GM19238 (cell line): ENCODE results near the gene HIVEP3.

Source experiments
- DNase-seq: peaks from one replicate; pipeline ENCODE4 v3.0.0; 2011; ENCODE audit warnings: low spot score; ENCODE audit not compliant: insufficient read length

Gene HIVEP3

DNA sequence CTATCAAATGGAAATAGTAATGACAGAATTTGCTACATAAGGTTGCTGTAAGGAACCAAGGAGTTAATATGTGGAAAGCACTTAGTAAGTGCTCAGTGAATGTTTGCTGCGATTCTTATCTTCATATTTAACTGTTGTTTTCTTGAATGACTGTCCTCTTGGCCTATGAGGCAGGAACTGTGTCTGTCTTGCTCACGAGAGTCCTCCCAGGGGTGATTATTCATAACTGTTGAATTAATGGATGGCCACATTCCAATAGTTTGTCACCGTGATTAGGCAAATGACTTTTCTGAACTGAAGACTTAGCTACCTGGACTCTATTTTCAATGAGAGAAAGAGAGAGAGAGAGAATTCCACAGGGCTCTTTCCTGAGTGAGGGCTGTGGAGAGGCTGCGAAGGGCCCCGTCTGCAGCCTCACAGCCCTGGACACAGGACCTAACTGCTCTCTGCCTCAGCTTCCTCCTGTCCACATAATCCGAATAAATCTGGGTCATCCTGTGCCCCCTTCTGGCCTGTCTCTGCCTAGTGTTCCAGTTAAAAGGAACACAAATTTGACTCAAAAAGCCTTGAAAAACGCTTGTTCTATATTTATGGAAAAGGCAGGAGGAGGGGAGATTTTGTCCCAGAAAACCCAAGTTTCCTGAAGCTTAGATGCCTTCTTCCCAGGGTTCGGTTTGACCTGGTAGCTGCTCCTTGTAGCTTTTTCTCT, 442.7 kb downstream of the HIVEP3 start:
- DNase-seq: no peak

DNA sequence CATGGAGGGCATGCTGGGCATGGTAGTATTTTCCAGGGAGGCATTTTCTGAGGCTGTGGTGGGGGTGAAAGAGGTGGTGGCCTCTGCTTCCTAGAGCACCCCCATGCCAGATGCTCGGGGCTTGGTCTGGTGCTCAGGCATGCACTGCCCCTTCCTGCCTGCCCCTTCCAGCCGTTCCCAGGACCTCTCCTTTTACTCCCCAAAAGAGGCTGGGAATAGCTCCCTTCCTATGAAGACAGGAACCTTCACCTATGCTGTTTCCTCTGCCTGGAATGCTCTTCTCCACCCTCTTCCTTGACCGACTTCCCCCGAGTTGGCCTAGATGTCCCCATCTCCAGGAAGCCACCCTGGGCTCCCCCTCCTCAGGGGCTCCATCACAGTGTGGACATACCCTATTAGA, 443.4 kb downstream of the HIVEP3 start:
- no peak for DNase-seq

DNA sequence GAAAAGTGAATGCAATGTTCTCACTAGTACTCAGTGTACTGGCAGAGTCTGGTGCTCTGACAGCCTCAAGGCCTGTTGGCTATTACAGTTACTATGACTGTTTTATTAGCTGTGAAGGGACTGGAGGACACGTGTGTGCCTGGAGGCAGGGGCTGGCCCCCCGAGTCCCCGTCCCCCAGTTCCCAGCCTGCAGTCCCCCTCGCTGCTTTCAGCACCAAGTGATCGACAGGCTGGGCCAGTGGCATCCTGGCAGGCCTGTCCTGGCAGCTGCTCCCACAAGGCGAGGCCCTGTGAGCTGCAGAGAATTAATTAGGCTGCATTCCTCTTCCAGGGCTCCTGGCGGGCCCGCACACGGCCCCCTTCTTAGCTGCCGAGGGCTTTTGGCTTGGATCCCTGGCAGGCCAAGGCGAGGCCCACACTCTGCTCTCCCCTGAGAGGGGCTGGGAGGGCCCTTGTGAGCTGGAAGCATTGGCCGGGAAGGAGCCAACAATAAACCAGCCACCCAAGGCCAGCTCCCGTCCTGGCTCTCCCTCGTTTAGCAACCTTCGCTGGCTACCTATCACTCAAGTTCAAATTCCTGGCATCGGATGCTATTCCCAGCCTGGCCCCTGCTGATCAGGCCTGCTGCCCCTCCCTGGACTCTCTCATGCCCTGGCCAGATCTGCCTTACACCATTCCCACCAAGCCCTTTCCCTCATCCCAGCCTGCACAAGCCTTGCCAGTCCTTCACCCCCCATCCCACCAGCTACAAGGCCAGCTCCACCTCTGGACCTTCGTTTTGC, 444.0 kb downstream of the HIVEP3 start:
- DNase-seq: no peak

DNA sequence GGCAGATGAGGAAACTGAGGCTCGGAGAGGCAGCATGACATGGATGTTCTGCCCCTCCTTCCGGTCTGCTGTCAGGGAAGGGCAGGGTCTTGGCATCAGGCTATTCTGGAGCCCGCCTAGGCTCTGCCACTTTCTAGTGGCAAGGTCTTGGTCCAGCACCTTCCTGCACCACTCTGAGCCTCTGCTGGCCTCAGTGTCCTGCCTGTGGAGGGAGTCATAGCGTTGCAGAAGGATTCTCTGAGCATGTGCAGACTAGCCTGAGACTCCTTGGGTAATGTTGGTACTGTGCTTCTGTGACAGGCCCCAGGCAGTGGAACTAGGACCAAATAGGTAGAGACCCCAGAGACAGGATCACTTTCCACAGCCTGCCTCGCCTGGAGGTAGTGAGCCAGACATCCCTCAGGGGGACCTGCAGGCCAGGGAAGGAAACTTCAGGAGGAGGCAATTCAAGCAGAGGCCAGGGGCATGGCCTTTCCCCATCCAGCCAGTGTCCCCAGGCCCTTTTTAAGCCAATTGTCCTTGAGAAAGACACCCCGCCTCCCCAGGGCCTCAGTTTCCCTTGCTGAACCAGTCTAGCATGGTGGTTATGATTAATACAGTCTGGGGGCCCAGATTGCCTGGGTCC, 444.9 kb downstream of the HIVEP3 start:
- no peak for DNase-seq

DNA sequence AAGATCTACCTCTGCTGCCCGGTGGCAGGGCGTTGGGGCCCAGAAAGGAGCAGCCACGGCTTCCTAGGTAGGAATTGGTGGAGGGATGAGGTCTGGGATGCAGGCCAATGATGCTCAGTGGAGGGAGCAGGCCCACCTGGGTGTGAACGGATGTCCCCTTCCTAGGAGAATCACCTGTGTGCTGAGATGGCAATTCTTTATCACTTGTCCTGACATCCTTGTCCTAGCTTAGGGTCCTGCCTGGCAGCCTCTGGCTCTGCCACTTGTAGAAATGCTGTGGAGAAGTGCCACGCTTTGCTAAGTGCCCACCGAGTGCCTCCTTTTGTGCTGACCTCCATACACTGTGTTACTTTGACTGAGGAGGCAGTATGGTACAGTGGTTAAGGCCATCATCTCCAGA, 447.1 kb downstream of the HIVEP3 start:
- no peak for DNase-seq

DNA sequence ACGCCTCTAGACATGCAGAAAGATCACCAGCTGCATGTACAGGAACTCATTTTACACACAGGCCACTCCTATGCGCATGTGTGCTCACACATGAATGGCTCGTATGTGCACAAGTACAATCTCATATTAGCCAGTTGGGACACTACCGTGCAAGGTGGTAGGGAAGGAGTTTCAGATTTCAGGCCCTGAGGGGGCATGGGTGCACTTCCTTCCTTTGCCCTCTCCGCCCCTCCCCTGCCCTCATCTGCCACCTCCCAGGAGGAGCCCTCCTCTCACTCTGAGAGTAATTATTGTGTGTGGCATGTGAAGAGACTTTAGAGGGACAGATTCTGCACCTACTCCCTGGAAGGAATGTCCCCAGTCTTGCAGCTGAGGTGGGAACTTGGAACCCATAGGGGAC, 449.0 kb downstream of the HIVEP3 start:
- no peak for DNase-seq

DNA sequence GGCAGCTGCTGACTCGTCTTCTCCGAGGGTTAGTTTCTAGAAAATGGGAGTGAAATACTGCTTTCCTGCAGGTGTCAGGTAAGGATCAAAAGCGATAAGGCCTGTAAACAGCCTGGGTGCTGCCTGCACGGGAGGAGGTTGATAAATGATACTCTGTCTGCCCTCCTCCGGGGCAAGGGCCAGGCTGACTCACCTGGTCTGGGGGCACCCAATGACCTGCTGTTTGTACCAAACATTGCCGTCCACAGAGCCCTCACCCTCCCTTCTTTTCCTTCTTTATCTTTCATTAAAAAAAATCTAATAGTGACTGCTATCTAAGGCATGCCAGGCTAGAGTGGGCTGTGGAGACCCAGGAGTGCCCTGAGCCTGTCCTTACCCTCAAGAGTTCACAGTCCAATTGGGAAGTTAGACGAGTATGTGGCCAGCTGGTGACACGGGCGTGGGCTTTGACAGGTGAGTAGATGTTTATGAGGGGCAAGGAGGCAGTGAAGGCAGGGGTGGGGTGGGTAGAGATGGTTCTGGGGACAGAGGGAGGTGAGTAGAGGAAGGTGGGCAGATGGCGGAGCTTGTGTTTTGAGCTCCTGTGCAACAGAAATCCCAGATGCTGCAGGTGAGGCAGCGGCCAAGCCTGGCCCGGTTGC, 450.5 kb downstream of the HIVEP3 start:
- no peak for DNase-seq

DNA sequence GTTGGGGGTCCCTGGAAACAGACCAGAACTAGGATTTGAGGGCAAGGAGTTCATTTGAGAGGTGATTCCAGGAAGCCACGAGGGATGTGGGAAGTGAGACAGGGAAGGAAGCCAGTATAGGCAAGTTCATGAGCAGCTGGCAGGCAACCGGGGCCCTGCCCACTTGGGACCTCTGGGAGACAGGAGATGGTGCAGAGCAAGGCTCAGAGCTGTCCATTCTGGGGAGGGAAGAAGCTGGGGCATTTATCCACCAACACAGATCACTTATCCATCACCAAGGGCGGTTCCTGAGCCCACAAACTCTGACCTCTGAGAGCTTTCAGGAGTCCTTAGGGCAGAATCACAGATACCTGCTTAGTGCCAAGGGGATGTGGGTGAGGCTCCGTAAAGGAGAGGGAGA, 451.0 kb downstream of the HIVEP3 start:
- no peak for DNase-seq

DNA sequence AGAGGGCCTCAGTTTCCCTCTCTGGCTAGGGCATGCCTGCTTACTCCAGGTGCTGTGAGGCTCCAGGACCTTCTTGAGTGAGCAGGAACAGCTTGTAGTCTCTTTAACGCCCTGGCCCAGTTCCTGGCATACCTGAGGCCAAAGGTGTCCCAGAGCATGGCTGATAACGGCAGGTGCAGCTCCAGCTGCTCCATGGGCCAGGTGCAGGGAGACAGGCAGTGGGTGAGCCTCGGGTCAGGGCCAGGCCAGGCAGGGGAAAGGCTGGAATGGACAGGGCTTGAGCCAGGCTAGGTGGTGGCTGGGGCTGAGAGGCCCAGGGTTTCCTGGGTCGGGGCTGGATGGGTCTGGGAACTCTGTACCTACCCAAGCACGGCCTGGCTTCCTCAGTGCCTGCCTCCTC, 452.6 kb downstream of the HIVEP3 start:
- no peak for DNase-seq

DNA sequence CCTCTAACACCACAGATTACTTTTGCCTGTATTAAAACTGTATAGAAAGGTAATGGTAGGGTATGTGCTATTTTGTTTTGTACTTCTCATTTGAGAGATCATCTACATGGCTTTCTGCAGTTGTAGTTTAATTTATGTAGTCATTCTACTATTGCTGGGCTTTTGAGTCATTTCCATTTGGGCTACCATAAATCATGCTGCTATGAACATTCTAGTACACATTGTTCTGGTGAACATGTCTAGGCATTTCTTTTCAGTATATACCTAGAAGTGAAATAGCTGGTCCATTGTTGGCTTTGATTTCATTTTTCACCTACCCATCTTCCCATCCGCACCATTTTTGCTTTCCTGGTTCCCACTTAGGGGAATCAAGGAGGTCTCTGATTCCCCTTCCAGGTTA, 453.0 kb downstream of the HIVEP3 start:
- no peak for DNase-seq

DNA sequence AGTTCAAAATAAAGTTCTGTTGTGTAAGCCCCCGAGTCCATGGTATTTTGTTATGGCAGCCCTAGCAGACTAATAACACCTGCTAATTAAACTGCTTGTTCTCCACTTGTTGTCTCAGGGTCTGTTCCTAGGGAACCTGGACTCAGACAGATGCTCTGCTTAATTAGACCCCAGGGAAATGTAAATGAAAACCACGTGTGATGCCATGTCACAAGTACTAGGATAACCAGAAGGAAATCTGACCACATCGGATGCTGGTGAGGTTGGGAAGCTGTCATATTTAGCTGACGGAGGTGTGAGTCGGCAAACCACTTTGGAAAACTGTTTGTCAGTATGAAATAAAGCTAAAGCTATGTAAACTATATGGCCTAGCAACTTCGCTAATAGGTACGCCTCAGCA, 453.8 kb downstream of the HIVEP3 start:
- no peak for DNase-seq

DNA sequence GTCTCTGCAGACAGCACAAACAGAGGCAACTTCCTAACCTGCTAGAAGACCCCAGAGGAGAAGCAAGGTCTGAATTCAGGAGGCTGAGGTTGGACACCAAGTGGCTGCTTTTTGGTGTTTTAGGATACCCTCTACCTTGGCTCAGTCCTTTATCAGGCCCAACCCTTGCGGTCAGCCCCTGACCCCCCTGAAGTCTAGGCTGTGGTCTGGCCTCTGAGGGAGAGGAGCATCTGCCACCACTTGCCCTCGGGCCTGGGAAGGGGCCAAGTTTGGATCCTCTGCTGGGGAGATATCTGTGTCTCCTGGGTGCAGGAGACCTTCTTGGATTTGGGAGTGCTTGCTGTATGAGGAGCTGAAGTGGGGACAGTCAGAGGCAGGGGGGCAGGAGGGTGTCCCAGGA, 455.2 kb downstream of the HIVEP3 start:
- no peak for DNase-seq

DNA sequence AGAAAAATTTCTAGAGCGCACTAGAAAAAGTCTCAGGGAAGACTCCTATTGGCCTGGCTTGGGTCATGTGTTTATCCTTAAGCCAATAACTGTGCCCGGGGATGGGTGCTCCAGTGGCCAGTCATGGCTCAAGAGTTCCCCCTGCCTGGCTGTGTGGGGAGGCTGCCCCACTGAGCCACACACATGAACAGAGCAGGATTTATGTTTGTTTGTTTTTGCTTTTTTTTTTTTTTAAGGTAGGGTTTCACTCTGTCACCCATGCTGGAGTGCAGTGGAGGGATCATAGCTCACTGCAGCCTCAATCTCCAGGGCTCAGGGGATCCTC, 456.1 kb downstream of the HIVEP3 start:
- DNase-seq: no peak

DNA sequence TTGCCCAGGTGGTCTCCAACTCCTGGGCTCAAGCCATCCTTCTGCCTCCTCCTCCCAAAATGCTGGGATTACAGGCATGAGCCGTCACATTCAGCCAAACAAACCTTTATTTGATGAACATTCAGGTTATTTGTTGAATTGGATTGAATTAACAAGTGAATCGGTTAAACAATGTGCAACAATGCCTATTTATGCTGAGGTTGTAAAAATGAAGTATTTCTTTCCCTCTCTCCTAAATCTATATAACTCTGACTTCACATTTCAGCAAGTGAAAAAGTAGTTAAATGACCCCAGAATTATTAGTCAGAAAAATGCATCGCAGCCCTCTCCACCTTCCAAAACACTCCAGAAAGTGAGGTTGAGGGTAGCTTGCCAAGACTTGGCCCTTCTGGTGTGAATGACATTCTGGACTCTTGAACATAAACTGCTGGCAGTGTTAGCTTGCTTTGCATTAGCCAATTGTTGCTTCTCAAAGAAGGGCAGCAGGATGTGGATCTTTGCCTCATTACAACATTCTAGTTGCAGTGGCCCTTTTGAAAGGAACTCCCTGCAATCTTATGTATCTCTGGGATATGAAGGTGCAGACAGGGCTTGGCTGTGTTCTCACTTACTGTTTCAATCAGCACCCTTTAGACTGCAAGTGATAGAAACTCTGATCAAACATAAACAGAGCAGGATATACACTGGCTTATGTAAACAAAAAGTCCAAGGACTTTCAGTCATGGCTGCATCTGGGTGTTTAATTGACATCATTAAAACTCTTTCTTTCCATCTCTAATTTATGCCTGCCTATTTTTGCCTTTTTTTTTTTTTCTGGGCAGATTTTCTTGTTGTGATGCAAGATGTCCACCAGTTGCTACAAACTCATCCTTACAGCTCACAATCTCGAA, 456.7 kb downstream of the HIVEP3 start:
- DNase-seq: no peak

DNA sequence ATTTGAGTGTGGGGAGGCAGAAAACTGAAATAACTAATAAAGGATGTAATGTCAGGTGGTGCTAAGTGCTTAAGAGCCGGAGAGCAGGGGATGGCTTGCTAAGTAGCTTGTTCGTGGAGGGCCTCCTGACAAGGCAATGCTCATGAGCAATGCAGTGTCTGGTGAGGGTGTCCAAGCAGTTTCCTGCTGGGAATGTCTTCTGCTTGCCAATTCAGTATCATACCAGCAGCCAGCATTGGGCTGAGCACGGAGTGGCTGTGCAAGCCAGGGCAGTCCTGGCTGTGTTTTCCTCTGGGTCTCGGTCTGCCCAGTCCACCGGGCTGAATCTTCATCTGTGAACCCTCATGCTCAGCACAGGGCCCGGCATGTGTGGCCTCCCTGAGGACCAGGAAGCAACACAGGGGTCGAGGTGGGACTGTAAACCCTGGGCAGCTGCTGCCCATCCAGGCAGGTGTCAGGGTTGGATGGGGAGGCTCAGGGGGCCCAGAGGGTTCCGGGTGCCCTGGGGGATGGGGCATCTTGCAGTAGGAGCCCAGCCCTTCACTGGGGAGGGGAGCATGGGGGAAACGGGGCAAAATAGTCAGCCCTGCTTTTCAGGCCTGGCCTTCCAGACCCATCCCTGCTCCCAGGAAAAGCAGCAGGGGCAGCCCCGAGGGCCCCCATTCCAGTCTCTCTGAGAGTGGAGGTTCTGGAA, 461.7 kb downstream of the HIVEP3 start:
- no peak for DNase-seq
